NCI-H2029 (cell line): ENCODE measurements around the gene KLK5.
"Not testable (repeated sequence)": the region's sequence is repeated elsewhere in the genome, so short reads cannot be mapped to it uniquely, and the experiment has no call there.

Source experiments
- DNase-seq: peaks from one replicate; lab custom pipeline; 2025; lab: John Stamatoyannopoulos, UW

The KLK5 gene

GRCh38 chr19:50952910-50953309, at the start of gene KLK5:
Gene KLK5 (minus strand): TSS chr19:50953038. CDS start chr19:50952657, 381 bp downstream.
- DNase-seq: no peak

- DNase-seq: no peak
Observed at GRCh38 chr19:51002089-51002532, 49.3 kb upstream of the KLK5 start.

GRCh38 chr19:51001515-51001914, 48.7 kb upstream of the KLK5 start, which contains the start of gene KLK8:
Gene KLK8 (minus strand): TSS chr19:51001604. CDS start chr19:51001167, 437 bp downstream.
- no peak for DNase-seq

GRCh38 chr19:51000981-51001380, 48.1 kb upstream of the KLK5 start:
- no peak for DNase-seq

GRCh38 chr19:51000426-51000825, 47.6 kb upstream of the KLK5 start:
- no peak for DNase-seq

GRCh38 chr19:50998686-50999085, 45.8 kb upstream of the KLK5 start:
- DNase-seq: no peak

- no peak for DNase-seq
Observed at GRCh38 chr19:50998061-50998460, 45.2 kb upstream of the KLK5 start.

GRCh38 chr19:50994129-50994528, 41.3 kb upstream of the KLK5 start:
- DNase-seq: no peak

GRCh38 chr19:50992666-50993035, 39.8 kb upstream of the KLK5 start:
- no peak for DNase-seq

- DNase-seq: not testable (repeated sequence)
Observed at GRCh38 chr19:50984416-50984815, 31.6 kb upstream of the KLK5 start.

GRCh38 chr19:50983625-50984292, 30.9 kb upstream of the KLK5 start, which contains the start of gene KLK7:
Gene KLK7 (minus strand): TSS chr19:50983917. CDS start chr19:50982399, 1,518 bp downstream.
- DNase-seq: no peak

- DNase-seq: no peak
Observed at GRCh38 chr19:50982186-50982585, 29.3 kb upstream of the KLK5 start.

GRCh38 chr19:50981587-50982146, 28.8 kb upstream of the KLK5 start:
- no peak for DNase-seq

- no peak for DNase-seq
Observed at GRCh38 chr19:50980208-50980607, 27.4 kb upstream of the KLK5 start.

GRCh38 chr19:50979758-50980157, 26.9 kb upstream of the KLK5 start:
- DNase-seq: no peak

GRCh38 chr19:50978772-50979390, 26.0 kb upstream of the KLK5 start:
- no peak for DNase-seq

GRCh38 chr19:50977626-50978025, 24.8 kb upstream of the KLK5 start:
- no peak for DNase-seq

GRCh38 chr19:50975766-50976165, 22.9 kb upstream of the KLK5 start:
- DNase-seq: no peak

GRCh38 chr19:50974702-50975556, 22.1 kb upstream of the KLK5 start:
- no peak for DNase-seq

- no peak for DNase-seq
Observed at GRCh38 chr19:50972795-50973376, 20.0 kb upstream of the KLK5 start.

- DNase-seq: not testable (repeated sequence)
Observed at GRCh38 chr19:50969810-50970209, 17.0 kb upstream of the KLK5 start.

GRCh38 chr19:50969413-50969760, 16.5 kb upstream of the KLK5 start, which contains the start of gene KLK6:
Gene KLK6 (minus strand): TSS chr19:50969591. CDS start chr19:50968104, 1,487 bp downstream.
- no peak for DNase-seq
